ENCODE measurements around the gene FCRLA.

Gene FCRLA

DNA sequence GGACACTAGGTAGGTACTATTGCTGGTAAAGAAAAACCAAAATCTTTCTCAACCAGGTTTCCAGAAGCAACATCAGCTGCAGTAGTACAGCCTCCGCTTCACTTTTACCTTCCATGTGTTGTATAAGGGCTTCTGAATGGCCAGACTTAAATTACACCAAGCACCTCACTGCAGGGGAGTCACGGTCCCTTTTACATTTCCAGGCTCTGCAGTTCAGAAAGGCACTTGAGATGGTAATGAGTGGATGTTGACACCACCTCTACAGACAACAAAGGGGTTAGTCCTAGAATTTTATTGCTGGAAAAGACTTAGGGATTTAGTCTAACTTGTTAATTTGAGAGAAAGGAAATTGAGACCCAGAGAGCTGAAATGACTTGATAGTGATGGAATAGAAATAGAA, 30.6 kb downstream of the FCRLA start:
- no peaks in the 10 kb centered on the region for H3K9me3 ChIP-seq (replicated peaks in 1 of 11)
- TF ChIP-seq Cebpa-rat (IDR thresholded peaks at IDR 0.05): no peak
- peaks cover 0 to 58% (median 0%) of the 10 kb centered on the region in 11 experiments; a peak in 7 of 22 replicates for H3K27me3 ChIP-seq
- H3K27ac ChIP-seq: no peak overlapping the region
- no peak overlapping the region for H3K4me3 ChIP-seq
- H3K9ac ChIP-seq: no peak overlapping the region
- no peak overlapping the region for H3K4me2 ChIP-seq
- H3K4me1 ChIP-seq: peaks cover 26 to 37% (median 31%) of the 10 kb centered on the region in 10 experiments
- no peaks in the 10 kb centered on the region for H3K36me3 ChIP-seq
- H4K20me1 ChIP-seq: no peaks in the 10 kb centered on the region

- no peak for TF ChIP-seq Cebpa-rat (IDR thresholded peaks at IDR 0.05)
- peaks cover 0 to 46% (median 0%) of the 10 kb centered on the region in 11 experiments; a peak in 7 of 22 replicates for H3K27me3 ChIP-seq
- no peak overlapping the region for H3K4me3 ChIP-seq
- no peaks in the 10 kb centered on the region for H3K9me3 ChIP-seq (replicated peaks in 1 of 11)
- peak overlapping the region; percentile 13 to 89 (median 80); a peak in 17 of 22 replicates for H3K4me2 ChIP-seq
- peak overlapping the region in 1 of 11 experiments; percentile 32; a peak in 1 of 22 replicates for H3K9ac ChIP-seq
- peak overlapping the region in 6 of 11 experiments; percentile 4 to 59 (median 14); a peak in 7 of 22 replicates for H3K27ac ChIP-seq
- H4K20me1 ChIP-seq: no peaks in the 10 kb centered on the region
- no peaks in the 10 kb centered on the region for H3K36me3 ChIP-seq
- peaks cover 26 to 44% (median 33%) of the 10 kb centered on the region in 10 experiments for H3K4me1 ChIP-seq
Observed at GRCh38 chr1:161738627-161739287, 31.7 kb downstream of the FCRLA start.

- Histone ChIP-seq H3K4me2 (peak overlapping the region; percentile 67 to 89 (median 80)), H3K4me1 (peaks cover 26 to 55% (median 37%) of the 10 kb centered on the region in 10 experiments), H3K27ac (peak overlapping the region in 10 of 11 experiments; percentile 13 to 61 (median 48); a peak in 16 of 22 replicates), H3K9ac (peak overlapping the region in 5 of 11 experiments; percentile 1 to 32 (median 7); a peak in 8 of 22 replicates), H3K36me3 (no peaks in the 10 kb centered on the region), H3K27me3 (peaks cover 0 to 34% (median 0%) of the 10 kb centered on the region in 11 experiments; a peak in 7 of 22 replicates), H3K9me3 (replicated peaks in 1 of 11) (no peaks in the 10 kb centered on the region), H4K20me1 (no peaks in the 10 kb centered on the region), H3K4me3 (no peak overlapping the region)
- TF ChIP-seq Cebpa-rat (IDR thresholded peaks at IDR 0.05): no peak
Observed at GRCh38 chr1:161739865-161740566, 33.0 kb downstream of the FCRLA start.

GRCh38 chr1:161740921-161741320, 33.9 kb downstream of the FCRLA start:
- H3K36me3 ChIP-seq: no peaks in the 10 kb centered on the region
- no peak overlapping the region for H3K4me3 ChIP-seq
- peak overlapping the region in 8 of 11 experiments; percentile 1 to 43 (median 20); a peak in 7 of 22 replicates for H3K9ac ChIP-seq
- no peaks in the 10 kb centered on the region for H4K20me1 ChIP-seq
- no peaks in the 10 kb centered on the region for H3K9me3 ChIP-seq (replicated peaks in 1 of 11)
- H3K27me3 ChIP-seq: peaks cover 0 to 25% (median 0%) of the 10 kb centered on the region in 11 experiments; a peak in 7 of 22 replicates
- no peak for TF ChIP-seq Cebpa-rat (IDR thresholded peaks at IDR 0.05)
- peak overlapping the region; percentile 67 to 89 (median 80) for H3K4me2 ChIP-seq
- peak overlapping the region in 9 of 11 experiments; percentile 29 to 61 (median 48); a peak in 14 of 22 replicates for H3K27ac ChIP-seq
- peaks cover 26 to 55% (median 37%) of the 10 kb centered on the region in 10 experiments for H3K4me1 ChIP-seq

- Histone ChIP-seq H3K9me3 (replicated peaks in 1 of 11) (no peaks in the 10 kb centered on the region), H3K27me3 (peaks cover 0 to 4% (median 0%) of the 10 kb centered on the region in 11 experiments; a peak in 1 of 22 replicates), H4K20me1 (no peaks in the 10 kb centered on the region), H3K36me3 (no peaks in the 10 kb centered on the region), H3K4me2 (peak overlapping the region in 3 of 11 experiments; percentile 54 to 73 (median 63); a peak in 3 of 22 replicates), H3K9ac (no peak overlapping the region), H3K4me3 (no peak overlapping the region), H3K4me1 (peaks cover 26 to 60% (median 37%) of the 10 kb centered on the region in 10 experiments), H3K27ac (peak overlapping the region in 1 of 11 experiments; percentile 59; a peak in 1 of 22 replicates)
- TF ChIP-seq Cebpa-rat (IDR thresholded peaks at IDR 0.05): no peak
Observed at GRCh38 chr1:161743231-161743630, 36.2 kb downstream of the FCRLA start.

- H3K4me2 ChIP-seq: peak overlapping the region in 3 of 11 experiments; percentile 24 to 73 (median 70); a peak in 5 of 22 replicates
Observed at GRCh38 chr1:161747801-161748200, 40.8 kb downstream of the FCRLA start.

DNA sequence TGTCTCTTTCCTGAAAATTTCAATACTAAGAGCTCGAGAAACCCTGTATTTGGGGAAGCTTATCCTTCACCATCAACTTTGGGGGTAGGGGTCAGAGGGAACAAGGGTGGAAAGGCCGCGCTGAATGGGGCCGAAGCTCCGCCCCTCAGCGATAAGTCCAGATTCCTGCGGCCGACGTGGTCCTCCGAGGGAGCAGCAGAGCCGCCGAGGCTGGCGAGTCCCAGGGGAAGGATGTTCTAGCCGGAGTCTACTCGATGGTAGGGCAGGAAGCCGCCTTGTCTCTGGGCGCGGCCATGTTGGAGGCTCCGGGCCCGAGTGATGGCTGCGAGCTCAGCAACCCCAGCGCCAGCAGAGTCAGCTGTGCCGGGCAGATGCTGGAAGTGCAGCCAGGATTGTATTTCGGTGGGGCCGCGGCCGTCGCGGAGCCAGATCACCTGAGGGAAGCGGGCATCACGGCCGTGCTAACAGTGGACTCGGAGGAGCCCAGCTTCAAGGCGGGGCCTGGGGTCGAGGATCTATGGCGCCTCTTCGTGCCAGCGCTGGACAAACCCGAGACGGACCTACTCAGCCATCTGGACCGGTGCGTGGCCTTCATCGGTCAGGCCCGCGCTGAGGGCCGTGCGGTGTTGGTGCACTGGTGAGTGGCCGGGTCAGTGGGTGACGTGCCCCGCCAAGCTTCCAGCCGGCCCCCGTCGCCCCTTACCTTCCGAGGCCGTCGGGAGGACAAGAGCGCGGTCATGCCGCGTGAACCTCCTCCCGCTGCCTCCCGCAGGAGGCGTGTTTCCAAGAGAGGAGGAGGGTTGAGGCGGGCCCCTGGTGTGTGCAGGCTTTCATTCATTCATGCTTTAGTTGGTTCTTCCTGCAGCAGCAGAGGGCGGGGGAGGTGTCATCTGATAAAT, 42.7 kb downstream of the FCRLA start, which contains the start of gene DUSP12:
TSS of gene DUSP12 (plus strand) at position 278 of the 899 bp plus-strand sequence. CDS start at position 294, 16 bp downstream.
- no peaks in the 10 kb centered on the region for H3K27me3 ChIP-seq
- H3K27ac ChIP-seq: peak within 1 kb of the TSS; percentile 54 to 95 (median 91)
- peaks cover 11 to 39% (median 21%) of the 10 kb centered on the region in 10 experiments for H3K4me1 ChIP-seq
- H3K36me3 ChIP-seq: peaks cover 35 to 39% (median 38%) of the 10 kb centered on the region in 11 experiments
- peaks cover 8 to 35% (median 19%) of the 10 kb centered on the region in 11 experiments; a peak in 20 of 22 replicates for H4K20me1 ChIP-seq
- H3K9ac ChIP-seq: peak within 1 kb of the TSS; percentile 82 to 94 (median 92)
- H3K9me3 ChIP-seq (replicated peaks in 1 of 11): peaks cover 0 to 13% (median 4%) of the 10 kb centered on the region in 11 experiments; a peak in 8 of 22 replicates
- H3K4me2 ChIP-seq: peak within 1 kb of the TSS; percentile 87 to 97 (median 94)
- no peak for TF ChIP-seq Cebpa-rat (IDR thresholded peaks at IDR 0.05)
- H3K4me3 ChIP-seq: peak within 1 kb of the TSS; percentile 76 to 94 (median 91)

More at GRCh38 chr1:161747801-161748200, 40.8 kb downstream of the FCRLA start:
- Histone ChIP-seq H3K27ac (no peak overlapping the region), H3K4me3 (no peak overlapping the region), H3K27me3 (no peaks in the 10 kb centered on the region), H4K20me1 (peaks cover 8 to 24% (median 17%) of the 10 kb centered on the region in 11 experiments; a peak in 20 of 22 replicates), H3K4me1 (peaks cover 11 to 56% (median 25%) of the 10 kb centered on the region in 10 experiments), H3K36me3 (peaks cover 15 to 20% (median 19%) of the 10 kb centered on the region in 11 experiments), H3K9me3 (replicated peaks in 1 of 11) (no peaks in the 10 kb centered on the region), H3K9ac (no peak overlapping the region)
- TF ChIP-seq Cebpa-rat (IDR thresholded peaks at IDR 0.05): no peak
